ENCODE results near the gene LRRC37A. TPM values are rescaled to one million over a fixed set of nuclear protein-coding genes. Genes with fewer than 3 reads are reported as not detected.

LRRC37A gene
- total and polyA plus RNA-seq, 10 of the 15 experiments (the other 5 are each of a cell fraction or from before 2014, with no cell fraction given): 0.18 to 4.0 (median 2.4) TPM

DNA sequence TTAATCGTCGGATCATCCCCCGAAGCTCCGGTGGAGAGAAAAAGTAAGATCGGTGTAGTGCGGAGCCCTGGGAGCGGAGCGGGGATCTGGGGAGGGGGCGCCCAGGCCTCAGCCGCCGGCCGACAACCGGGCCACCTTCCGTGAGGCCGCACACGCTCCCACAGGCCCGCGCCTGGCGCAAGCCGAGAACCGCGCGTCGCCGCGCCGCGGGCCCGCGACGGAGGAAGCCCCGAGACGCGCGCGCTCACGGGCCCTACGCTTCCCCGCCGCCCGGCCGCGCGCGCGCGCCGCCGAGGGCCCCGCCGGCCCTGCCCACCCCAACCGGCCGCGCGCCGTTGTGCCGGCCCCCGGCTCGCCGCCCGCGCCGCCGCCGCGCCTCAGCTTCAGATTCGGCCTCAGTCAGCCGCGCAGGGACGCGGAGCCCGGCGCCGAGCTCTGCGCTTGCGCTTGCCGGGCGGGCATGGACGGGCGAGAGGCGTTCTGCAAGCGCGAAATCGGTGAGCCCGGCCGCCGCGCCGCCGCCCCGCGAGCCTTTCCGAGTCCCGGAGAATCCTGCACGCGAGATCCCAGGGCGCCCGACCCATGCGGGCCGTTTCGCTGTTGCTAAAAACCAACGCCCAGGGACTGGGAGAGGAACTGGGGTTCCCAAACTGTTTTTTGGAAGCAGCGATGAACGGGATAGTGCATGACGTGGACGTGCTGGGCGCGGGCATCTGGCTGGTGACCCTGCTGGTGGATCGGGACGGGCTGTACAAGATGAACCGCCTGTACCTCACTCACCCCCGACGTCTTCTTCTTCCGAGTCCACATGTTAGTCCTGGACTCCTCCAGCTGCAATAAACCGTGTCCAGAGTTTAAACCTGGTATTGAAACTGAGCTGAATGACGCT is 28.0 kb upstream of the LRRC37A start:
- SMC1A ChIA-PET (ENCODE audit: uncharacterized antibody, unreplicated experiment): interaction anchor here (0.7 to 1.7 kb wide), 4 partner anchors 21 to 1236 kb away, joined by 3 to 5 read pairs (median 3); no protein-coding TSS in a partner anchor
- H3K79me2 ChIP-seq (ENCODE audit: control insufficient read depth, insufficient read depth, low read length): no peaks in the 10 kb centered on the region
- peak overlapping the region; percentile 73 for H3K9ac ChIP-seq (ENCODE audit: control insufficient read depth, insufficient read depth, low read length)
- CTCF ChIA-PET: interaction anchor here (0.6 to 7.5 kb wide), 9 partner anchors 11 to 668 kb away, joined by 3 to 64 read pairs (median 4); partner anchors contain the start of gene KANSL1
- in situ Hi-C loops (cut with MboI): loop anchor here (5.0 to 25.0 kb wide), 2 partner anchors 265 to 680 kb away; no protein-coding TSS in a partner anchor
- ATAC-seq (peak; percentile 95), DNase-seq (ENCODE audit: low read depth, low spot score) (peak; percentile 37), FAIRE-seq (peak; percentile 23)
- POLR2A ChIA-PET: interaction anchor here (0.5 kb wide), 1 partner anchor 18 kb away, joined by 3 read pairs; no protein-coding TSS in a partner anchor
- H3K4me1 ChIP-seq (ENCODE audit: control insufficient read depth, insufficient read depth, low read length): peaks cover 13% of the 10 kb centered on the region
- H4K20me1 ChIP-seq (ENCODE audit: control insufficient read depth, insufficient read depth): no peaks in the 10 kb centered on the region
- no peaks in the 10 kb centered on the region for H3K36me3 ChIP-seq (ENCODE audit: control insufficient read depth in 2 of 2, insufficient read depth in 2 of 2, low read length in 1 of 2)
- H3K4me3 ChIP-seq: peak overlapping the region; percentile 77
- no peaks in the 10 kb centered on the region; a peak in 2 of 4 replicates for H3K27me3 ChIP-seq (replicated peaks in 1 of 2; ENCODE audit: control insufficient read depth in 2 of 2, insufficient read depth in 2 of 2, low read length in 1 of 2)
- intact Hi-C loops (cut with micrococcal nuclease; ENCODE audit: unreplicated experiment): no loop called here
- peak overlapping the region; percentile 20 for H3K27ac ChIP-seq (ENCODE audit: control insufficient read depth, insufficient read depth)
- RAD21 ChIA-PET (ENCODE audit: unreplicated experiment): interaction anchor here (0.9 to 1.5 kb wide), 3 partner anchors 54 to 80 kb away, joined by 3 to 5 read pairs (median 3); no protein-coding TSS in a partner anchor
- BruUV-seq (replicated peaks): no TSS peak
- peak overlapping the region; percentile 97 for H3K4me2 ChIP-seq (ENCODE audit: control insufficient read depth, insufficient read depth)
- no peaks in the 10 kb centered on the region for H3K9me3 ChIP-seq (replicated peaks; ENCODE audit: control insufficient read depth, insufficient read depth, low read length)
- H2AFZ ChIP-seq (ENCODE audit: control insufficient read depth, low read depth, low read length): peak overlapping the region; percentile 98
- WGBS (ENCODE audit: insufficient coverage, insufficient replicate concordance, low lambda C conversion rate, missing lambda C conversion rate): 1% methylated on average over 116 of the region's 116 CpGs
- TF ChIP-seq SUZ12 (IDR thresholded peaks at IDR 0.05; ENCODE audit: unreplicated experiment) (no peak), CHD2 (IDR thresholded peaks at IDR 0.05; ENCODE audit: borderline replicate concordance, low read depth, low read length) (0 out of 2 replicates have a peak, but pooled peaks have one; percentile 39), LARP7 (IDR thresholded peaks at IDR 0.05) (peak; percentile 68), CBFB (IDR thresholded peaks at IDR 0.05; ENCODE audit: low read depth) (no peak), NFYA (IDR thresholded peaks at IDR 0.05; ENCODE audit: borderline replicate concordance, low read depth, low read length) (no peak), CTCF (IDR thresholded peaks at IDR 0.05 in 2 of 3, conservative IDR thresholded peaks at IDR 0.05 in 1 of 3; ENCODE audit: control insufficient read depth in 2 of 3, extremely low read depth in 1 of 3, insufficient read depth in 1 of 3, low read depth in 3 of 3, low read length in 3 of 3) (no peak), PML (IDR thresholded peaks at IDR 0.05; ENCODE audit: low read length) (no peak), USF2 (IDR thresholded peaks at IDR 0.05; ENCODE audit: borderline replicate concordance, low read depth, low read length) (no peak), TCF12 (IDR thresholded peaks at IDR 0.05; ENCODE audit: low read depth, low read length) (0 out of 2 replicates have a peak, but pooled peaks have one; percentile 5), POLR2A (IDR thresholded peaks at IDR 0.05; ENCODE audit: low read depth, low read length) (peak; percentile 90), SMC3 (IDR thresholded peaks at IDR 0.05; ENCODE audit: borderline replicate concordance, low read length) (no peak), KLF5 (IDR thresholded peaks at IDR 0.05; ENCODE audit: partially characterized antibody) (peak; percentile 28)
- TF ChIP-seq, protein P1, sequence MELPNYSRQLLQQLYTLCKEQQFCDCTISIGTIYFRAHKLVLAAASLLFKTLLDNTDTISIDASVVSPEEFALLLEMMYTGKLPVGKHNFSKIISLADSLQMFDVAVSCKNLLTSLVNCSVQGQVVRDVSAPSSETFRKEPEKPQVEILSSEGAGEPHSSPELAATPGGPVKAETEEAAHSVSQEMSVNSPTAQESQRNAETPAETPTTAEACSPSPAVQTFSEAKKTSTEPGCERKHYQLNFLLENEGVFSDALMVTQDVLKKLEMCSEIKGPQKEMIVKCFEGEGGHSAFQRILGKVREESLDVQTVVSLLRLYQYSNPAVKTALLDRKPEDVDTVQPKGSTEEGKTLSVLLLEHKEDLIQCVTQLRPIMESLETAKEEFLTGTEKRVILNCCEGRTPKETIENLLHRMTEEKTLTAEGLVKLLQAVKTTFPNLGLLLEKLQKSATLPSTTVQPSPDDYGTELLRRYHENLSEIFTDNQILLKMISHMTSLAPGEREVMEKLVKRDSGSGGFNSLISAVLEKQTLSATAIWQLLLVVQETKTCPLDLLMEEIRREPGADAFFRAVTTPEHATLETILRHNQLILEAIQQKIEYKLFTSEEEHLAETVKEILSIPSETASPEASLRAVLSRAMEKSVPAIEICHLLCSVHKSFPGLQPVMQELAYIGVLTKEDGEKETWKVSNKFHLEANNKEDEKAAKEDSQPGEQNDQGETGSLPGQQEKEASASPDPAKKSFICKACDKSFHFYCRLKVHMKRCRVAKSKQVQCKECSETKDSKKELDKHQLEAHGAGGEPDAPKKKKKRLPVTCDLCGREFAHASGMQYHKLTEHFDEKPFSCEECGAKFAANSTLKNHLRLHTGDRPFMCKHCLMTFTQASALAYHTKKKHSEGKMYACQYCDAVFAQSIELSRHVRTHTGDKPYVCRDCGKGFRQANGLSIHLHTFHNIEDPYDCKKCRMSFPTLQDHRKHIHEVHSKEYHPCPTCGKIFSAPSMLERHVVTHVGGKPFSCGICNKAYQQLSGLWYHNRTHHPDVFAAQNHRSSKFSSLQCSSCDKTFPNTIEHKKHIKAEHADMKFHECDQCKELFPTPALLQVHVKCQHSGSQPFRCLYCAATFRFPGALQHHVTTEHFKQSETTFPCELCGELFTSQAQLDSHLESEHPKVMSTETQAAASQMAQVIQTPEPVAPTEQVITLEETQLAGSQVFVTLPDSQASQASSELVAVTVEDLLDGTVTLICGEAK (IDR thresholded peaks at IDR 0.05; ENCODE audit: borderline replicate concordance): peak; percentile 38; the same call in 1 of the 2 replicates
- TF ChIP-seq, protein P2, sequence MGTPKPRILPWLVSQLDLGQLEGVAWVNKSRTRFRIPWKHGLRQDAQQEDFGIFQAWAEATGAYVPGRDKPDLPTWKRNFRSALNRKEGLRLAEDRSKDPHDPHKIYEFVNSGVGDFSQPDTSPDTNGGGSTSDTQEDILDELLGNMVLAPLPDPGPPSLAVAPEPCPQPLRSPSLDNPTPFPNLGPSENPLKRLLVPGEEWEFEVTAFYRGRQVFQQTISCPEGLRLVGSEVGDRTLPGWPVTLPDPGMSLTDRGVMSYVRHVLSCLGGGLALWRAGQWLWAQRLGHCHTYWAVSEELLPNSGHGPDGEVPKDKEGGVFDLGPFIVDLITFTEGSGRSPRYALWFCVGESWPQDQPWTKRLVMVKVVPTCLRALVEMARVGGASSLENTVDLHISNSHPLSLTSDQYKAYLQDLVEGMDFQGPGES (IDR thresholded peaks at IDR 0.05): 0 out of 2 replicates have a peak, but pooled peaks have one; percentile 11

Measured in GM12878 (cell line).